Measurements from ENCODE around the gene KLK15.

DNA sequence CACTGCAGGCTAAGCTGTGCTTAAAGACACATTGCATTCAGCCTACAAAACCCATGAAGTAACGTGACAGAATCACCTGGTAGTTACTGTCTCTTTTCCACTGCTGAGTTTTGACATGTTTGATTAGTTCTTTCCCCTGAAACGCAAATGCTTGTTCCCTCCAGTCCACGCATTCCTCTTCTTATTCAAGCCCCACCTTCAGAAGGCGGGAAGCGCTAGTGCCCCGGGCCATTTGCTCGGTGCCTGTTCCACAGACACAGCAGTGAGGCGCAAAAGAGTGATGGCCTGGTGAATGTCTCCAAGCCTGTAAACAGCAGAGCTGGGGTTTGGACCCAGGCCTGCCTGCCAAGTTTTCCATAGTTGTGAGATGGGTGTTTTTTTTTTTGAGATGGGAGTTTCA, 32.3 kb downstream of the KLK15 start:
- no peak for TF ChIP-seq CTCF (IDR thresholded peaks at IDR 0.05)
- TF ChIP-seq EP300 (IDR thresholded peaks at IDR 0.05): no peak

All from tibial nerve (tissue), 4 donors.